AG04449 (cell line): ENCODE data around the gene GJD4.

Experiments used
- CTCF ChIA-PET: fragments of 350-600 bp; formaldehyde crosslinking; extraction: SDS; loops from one replicate; lab custom pipeline; 2021; ENCODE audit warnings: antibody characterized with exemption; lab: Yijun Ruan, JAX
- POLR2A ChIA-PET: fragments of 400-600, 350-600 bp; formaldehyde crosslinking; extraction: SDS; loops from one replicate; lab custom pipeline; 2020; ENCODE audit warnings: antibody characterized with exemption, inconsistent platforms; lab: Yijun Ruan, JAX
- DNase-seq: peaks from one replicate; pipeline ENCODE4 v3.0.0-alpha.2; 2010; ENCODE audit warnings: low read depth, low spot score
- H3K4me3 ChIP-seq: 2 replicates; pipeline ENCODE4 v1.5.1; 2011; ENCODE audit warnings: low read depth, mild to moderate bottlenecking, control low read depth, low read length
- CTCF ChIP-seq: IDR thresholded peaks from one replicate; pipeline ENCODE4 v1.5.1; 2011; ENCODE audit warnings: mild to moderate bottlenecking, moderate library complexity, low read length, control low read depth, inconsistent platforms; ENCODE audit not compliant: insufficient read depth; ENCODE audit errors: missing control alignments

Gene GJD4

GRCh38 chr10:35638101-35638500, 33.0 kb downstream of the GJD4 start:
- no peak for DNase-seq
- H3K4me3 ChIP-seq, result no peak overlapping the region
- CTCF ChIA-PET, result interaction anchor here (0.6 to 12.2 kb wide), 10 partner anchors 11 to 1243 kb away, joined by 3 to 236 read pairs (median 4); no protein-coding TSS in a partner anchor
- POLR2A ChIA-PET, result no interaction called here
- TF ChIP-seq CTCF, result no peak

GRCh38 chr10:35639021-35639727, 34.0 kb downstream of the GJD4 start:
- no peak for DNase-seq
- CTCF ChIA-PET, result interaction anchor here (1.0 to 12.2 kb wide), 7 partner anchors 12 to 1242 kb away, joined by 3 to 236 read pairs (median 5); no protein-coding TSS in a partner anchor
- POLR2A ChIA-PET, result no interaction called here
- no peak for TF ChIP-seq CTCF
- peak overlapping the region; percentile 71 for H3K4me3 ChIP-seq

DNA sequence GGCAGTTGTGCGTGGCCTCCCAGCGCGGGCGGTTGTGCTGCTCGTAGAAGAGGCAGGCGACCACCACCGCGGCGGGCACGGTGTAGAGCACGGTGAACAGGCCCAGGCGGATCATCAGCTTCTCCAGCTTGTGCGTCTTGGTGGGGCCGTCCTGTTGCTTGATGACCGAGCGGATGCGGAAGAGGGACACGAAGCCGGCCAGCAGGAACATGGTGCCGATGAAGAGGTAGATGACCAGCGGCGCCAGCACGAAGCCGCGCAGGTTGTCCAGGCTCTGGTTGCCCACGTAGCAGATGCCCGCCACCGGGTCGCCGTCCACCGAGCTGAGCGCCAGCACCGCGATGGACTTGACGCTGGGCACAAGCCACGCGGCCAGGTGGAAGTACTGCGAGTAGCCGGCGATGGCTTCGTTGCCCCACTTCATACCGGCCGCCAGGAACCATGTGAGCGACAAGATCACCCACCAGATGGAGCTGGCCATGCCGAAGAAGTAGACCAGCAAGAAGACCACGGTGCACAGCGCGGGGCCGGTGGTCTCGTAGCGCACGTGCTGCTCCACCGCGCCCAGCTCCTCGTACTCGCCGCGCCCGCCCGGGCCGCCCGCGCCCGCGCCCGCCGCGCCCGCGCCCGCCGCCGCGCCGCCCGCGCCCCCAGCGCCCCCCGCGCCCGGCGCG, 34.7 kb downstream of the GJD4 start:
- DNase-seq, result no peak
- peak; percentile 55 for TF ChIP-seq CTCF
- peak overlapping the region; percentile 71 for H3K4me3 ChIP-seq
- ChIA-PET CTCF (interaction anchor here (1.0 to 12.2 kb wide), 7 partner anchors 17 to 1169 kb away, joined by 3 to 236 read pairs (median 3); no protein-coding TSS in a partner anchor), POLR2A (no interaction called here)

DNA sequence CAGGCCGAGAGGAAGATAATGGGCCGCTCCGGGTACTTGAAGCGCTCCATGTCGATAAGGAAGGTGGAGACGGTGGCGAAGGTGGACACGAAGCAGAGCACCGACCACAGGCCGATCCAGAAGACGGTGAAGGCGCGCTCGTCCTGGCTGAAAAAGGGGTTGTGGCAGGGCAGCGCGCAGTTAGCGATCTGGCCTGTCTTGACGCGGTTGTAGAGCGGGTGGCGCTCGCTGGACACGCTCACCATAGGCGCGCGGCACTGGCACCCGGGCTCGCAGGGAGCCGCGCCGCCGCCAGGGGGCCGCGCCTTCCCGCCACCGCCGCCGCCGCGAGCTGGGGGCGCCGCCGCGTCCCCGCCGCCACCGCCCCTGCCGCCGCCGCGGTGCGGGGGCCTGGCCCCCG, 35.3 kb downstream of the GJD4 start:
- ChIA-PET CTCF (interaction anchor here (0.7 to 12.2 kb wide), 7 partner anchors 27 to 1241 kb away, joined by 3 to 236 read pairs (median 3); no protein-coding TSS in a partner anchor), POLR2A (no interaction called here)
- TF ChIP-seq CTCF, result peak; percentile 46
- no peak for DNase-seq
- H3K4me3 ChIP-seq, result peak overlapping the region; percentile 71

GRCh38 chr10:35640951-35641675, 36.0 kb downstream of the GJD4 start:
- peak; percentile 41 for DNase-seq
- H3K4me3 ChIP-seq, result peak overlapping the region; percentile 80
- ChIA-PET CTCF (interaction anchor here (0.7 to 12.2 kb wide), 6 partner anchors 235 to 1240 kb away, joined by 3 to 236 read pairs (median 3); no protein-coding TSS in a partner anchor), POLR2A (no interaction called here)
- no peak for TF ChIP-seq CTCF

DNA sequence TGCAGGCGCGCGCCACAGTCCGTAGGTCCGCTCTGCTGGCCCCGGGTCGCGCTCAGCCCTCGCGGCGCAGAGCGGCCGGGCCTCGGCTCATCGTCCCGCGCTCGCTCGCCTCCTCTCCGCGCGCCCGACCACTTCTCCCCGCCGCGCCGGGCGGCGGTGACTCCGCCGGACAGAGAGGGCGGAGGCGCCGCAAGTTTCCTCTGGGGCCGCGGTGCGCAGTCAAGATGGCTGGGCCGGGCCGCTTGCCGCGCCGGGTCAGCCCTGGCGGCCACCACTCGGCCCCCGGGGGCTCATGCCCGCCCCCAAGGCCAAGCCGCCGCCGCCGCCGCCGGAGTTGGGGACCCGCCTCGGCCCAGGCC, 36.5 kb downstream of the GJD4 start:
- TF ChIP-seq CTCF, result no peak
- ChIA-PET POLR2A (no interaction called here), CTCF (interaction anchor here (12.2 kb wide), 1 partner anchor 1140 kb away, joined by 236 read pairs; no protein-coding TSS in a partner anchor)
- H3K4me3 ChIP-seq, result peak overlapping the region; percentile 80
- DNase-seq, result no peak
